WTC11 (cell line): ENCODE measurements around the gene PDE3B. TPM values are rescaled to one million over a fixed set of nuclear protein-coding genes. Genes with fewer than 3 reads are reported as not detected.

Experiments
- ARID4B ChIP-seq: sonication (generic); formaldehyde crosslinking; IDR thresholded peaks from 2 replicates; pipeline ENCODE4 v1.8.0; 2023; ENCODE audit warnings: missing genetic modification reagents, mild to moderate bottlenecking, borderline replicate concordance
- ATF2 ChIP-seq: sonication (generic); formaldehyde crosslinking; IDR thresholded peaks from 2 replicates; pipeline ENCODE4 v1.8.1; 2022; ENCODE audit warnings: low read depth, missing genetic modification reagents, borderline replicate concordance
- CDX4 ChIP-seq: fragments of 250-450 bp; sonication (Bioruptor Pico); IDR thresholded peaks from 2 replicates; pipeline ENCODE4 v1.9.0; 2021; ENCODE audit warnings: moderate library complexity, mild to moderate bottlenecking, inconsistent platforms, borderline replicate concordance
- CTCF ChIP-seq: fragments of 200-600 bp; IDR thresholded peaks from 2 replicates; pipeline ENCODE4 v1.8.0; 2022; ENCODE audit warnings: antibody characterized with exemption
- E2F5 ChIP-seq: sonication (generic); formaldehyde crosslinking; IDR thresholded peaks from 2 replicates; pipeline ENCODE4 v1.8.1; 2022; ENCODE audit warnings: mild to moderate bottlenecking, moderate library complexity, missing genetic modification reagents
- FOXK1 ChIP-seq: sonication (generic); formaldehyde crosslinking; IDR thresholded peaks from 2 replicates; pipeline ENCODE4 v1.8.0; 2022; ENCODE audit warnings: mild to moderate bottlenecking, moderate library complexity, missing genetic modification reagents
- FOXP4 ChIP-seq: sonication (generic); formaldehyde crosslinking; IDR thresholded peaks from 2 replicates; pipeline ENCODE4 v1.8.0; 2022; ENCODE audit warnings: mild to moderate bottlenecking, missing genetic modification reagents
- IRF2 ChIP-seq: sonication (generic); formaldehyde crosslinking; IDR thresholded peaks from 2 replicates; pipeline ENCODE4 v1.8.0; 2022; ENCODE audit warnings: low read depth, missing genetic modification reagents, borderline replicate concordance
- MLX ChIP-seq: sonication (generic); formaldehyde crosslinking; IDR thresholded peaks from 2 replicates; pipeline ENCODE4 v1.8.1; 2023; ENCODE audit warnings: mild to moderate bottlenecking, missing genetic modification reagents, moderate library complexity
- MXD4 ChIP-seq: fragments of 250-450 bp; sonication (Bioruptor Pico); IDR thresholded peaks from 2 replicates; pipeline ENCODE4 v1.8.0; 2021; ENCODE audit warnings: mild to moderate bottlenecking, moderate library complexity, borderline replicate concordance
- SMAD3 ChIP-seq: sonication (generic); formaldehyde crosslinking; IDR thresholded peaks from 2 replicates; pipeline ENCODE4 v1.8.0; 2022; ENCODE audit warnings: missing genetic modification reagents, mild to moderate bottlenecking, borderline replicate concordance
- SMAD4 ChIP-seq: sonication (generic); formaldehyde crosslinking; IDR thresholded peaks from 2 replicates; pipeline ENCODE4 v1.8.0; 2022; ENCODE audit warnings: mild to moderate bottlenecking, missing genetic modification reagents
- STAT6 ChIP-seq: sonication (generic); formaldehyde crosslinking; conservative IDR thresholded peaks from 2 replicates; pipeline ENCODE4 v1.8.1; 2023; ENCODE audit warnings: mild to moderate bottlenecking, low read depth, missing genetic modification reagents, moderate library complexity
- ZNF281 ChIP-seq: sonication (generic); formaldehyde crosslinking; IDR thresholded peaks from 2 replicates; pipeline ENCODE4 v1.8.0; 2023; ENCODE audit warnings: mild to moderate bottlenecking, missing genetic modification reagents
- ZNF512 ChIP-seq: sonication (generic); formaldehyde crosslinking; IDR thresholded peaks from 2 replicates; pipeline ENCODE4 v1.8.1; 2022; ENCODE audit warnings: missing genetic modification reagents, borderline replicate concordance
- total RNA-seq: library from RNA; stranded (reverse); gene quantifications from 3 replicates; pipeline ENCODE4 v1.2.3, GENCODE V29; 2021

Gene PDE3B
- total RNA-seq, 1 experiment from 2014 or later, result 9.6 TPM

- TF ChIP-seq MLX (CRISPR knock-in tag) (peak; percentile 98), ARID4B (peak; percentile 100), SMAD4 (CRISPR knock-in tag) (peak; percentile 98), IRF2 (CRISPR knock-in tag) (peak; percentile 91), STAT6 (CRISPR knock-in tag) (no peak; the same call in 1 of the 2 replicates), ZNF512 (CRISPR knock-in tag) (0 out of 2 replicates have a peak, but pooled peaks have one; percentile 75), ATF2 (peak; percentile 96), MXD4 (no peak), FOXP4 (peak; percentile 100), CDX4 (CRISPR knock-in tag) (no peak), SMAD3 (CRISPR knock-in tag) (peak; percentile 99), FOXK1 (CRISPR knock-in tag) (peak; percentile 98), ZNF281 (peak; percentile 100), E2F5 (peak; percentile 99), CTCF (no peak)
These were observed 247.8 kb downstream of the PDE3B start (continued) for GRCh38 chr11:14891143-14892035.
